ENCODE data around the gene NCF2. TPM values are rescaled to one million over a fixed set of nuclear protein-coding genes. Genes with fewer than 3 reads are reported as not detected.

Gene NCF2
- total and polyA plus RNA-seq, 4 donors, result 1.2 to 15.1 (median 7.5) TPM

DNA sequence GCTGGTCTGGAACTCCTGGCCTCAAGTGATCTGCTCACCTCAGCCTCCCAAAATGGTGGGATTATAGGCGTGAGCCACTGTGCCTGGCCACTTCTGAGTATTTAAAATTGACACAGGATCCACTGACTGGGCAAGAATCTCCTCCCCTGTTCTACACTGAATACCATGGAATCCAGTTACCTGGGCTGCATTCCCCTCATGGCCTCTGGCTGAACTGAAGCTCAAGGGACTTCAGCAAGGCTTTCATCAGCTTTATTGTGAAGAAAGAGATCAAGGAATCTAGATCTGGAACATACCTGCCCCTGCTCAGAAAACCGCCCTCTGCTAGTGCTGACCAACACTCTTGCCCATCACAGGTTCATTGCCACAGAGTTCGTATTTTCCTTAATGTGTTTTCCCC, 20.5 kb downstream of the NCF2 start:
- WGBS, result 96% methylated on average over 3 of the region's 3 CpGs
- H3K4me3 ChIP-seq (ENCODE audit: low read depth in 1 of 3, low read length in 3 of 3), result no peak overlapping the region

GRCh38 chr1:183569141-183569540, 21.1 kb downstream of the NCF2 start:
- Histone ChIP-seq H3K36me3 (ENCODE audit: control insufficient read depth in 4 of 4, insufficient read depth in 3 of 4, low read depth in 1 of 4, low read length in 3 of 4) (no peaks in the 10 kb centered on the region), H3K4me3 (ENCODE audit: low read depth in 1 of 3, low read length in 3 of 3) (no peak overlapping the region), H3K27me3 (ENCODE audit: control insufficient read depth in 4 of 4, insufficient read depth in 4 of 4, low read length in 3 of 4) (no peaks in the 10 kb centered on the region), H3K27ac (ENCODE audit: low read depth in 1 of 2, low read length in 2 of 2) (no peak overlapping the region), H3K4me1 (ENCODE audit: control insufficient read depth in 4 of 4, insufficient read depth in 4 of 4, low read length in 3 of 4) (no peaks in the 10 kb centered on the region), H3K9ac (ENCODE audit: low read depth in 1 of 2, low read length in 2 of 2) (no peak overlapping the region), H3K9me3 (ENCODE audit: control insufficient read depth in 4 of 4, low read length in 3 of 4) (no peaks in the 10 kb centered on the region)
- 79% methylated on average over 4 of the region's 4 CpGs for WGBS
- no peak for DNase-seq (ENCODE audit: low spot score)
- no peak for TF ChIP-seq TAF1 (conservative IDR thresholded peaks at IDR 0.05)
- TF ChIP-seq YY1 (IDR thresholded peaks at IDR 0.05), result no peak
- no peak for TF ChIP-seq FOXA2 (IDR thresholded peaks at IDR 0.05)
- TF ChIP-seq RAD21 (IDR thresholded peaks at IDR 0.05), result no peak
- TF ChIP-seq HNF4G (IDR thresholded peaks at IDR 0.05), result no peak

More for the DNA sequence above, 20.5 kb downstream of the NCF2 start:
- TF ChIP-seq NR2F2 (IDR thresholded peaks at IDR 0.05), result no peak
- no peak for DNase-seq (ENCODE audit: low spot score)
- H3K9me3 ChIP-seq (ENCODE audit: control insufficient read depth in 4 of 4, low read length in 3 of 4), result no peaks in the 10 kb centered on the region
- H3K27me3 ChIP-seq (ENCODE audit: control insufficient read depth in 4 of 4, insufficient read depth in 4 of 4, low read length in 3 of 4), result no peaks in the 10 kb centered on the region
- H3K9ac ChIP-seq (ENCODE audit: low read depth in 1 of 2, low read length in 2 of 2), result no peak overlapping the region
- H3K4me1 ChIP-seq (ENCODE audit: control insufficient read depth in 4 of 4, insufficient read depth in 4 of 4, low read length in 3 of 4), result no peaks in the 10 kb centered on the region
- H3K27ac ChIP-seq (ENCODE audit: low read depth in 1 of 2, low read length in 2 of 2), result no peak overlapping the region
- H3K36me3 ChIP-seq (ENCODE audit: control insufficient read depth in 4 of 4, insufficient read depth in 3 of 4, low read depth in 1 of 4, low read length in 3 of 4), result no peaks in the 10 kb centered on the region

DNA sequence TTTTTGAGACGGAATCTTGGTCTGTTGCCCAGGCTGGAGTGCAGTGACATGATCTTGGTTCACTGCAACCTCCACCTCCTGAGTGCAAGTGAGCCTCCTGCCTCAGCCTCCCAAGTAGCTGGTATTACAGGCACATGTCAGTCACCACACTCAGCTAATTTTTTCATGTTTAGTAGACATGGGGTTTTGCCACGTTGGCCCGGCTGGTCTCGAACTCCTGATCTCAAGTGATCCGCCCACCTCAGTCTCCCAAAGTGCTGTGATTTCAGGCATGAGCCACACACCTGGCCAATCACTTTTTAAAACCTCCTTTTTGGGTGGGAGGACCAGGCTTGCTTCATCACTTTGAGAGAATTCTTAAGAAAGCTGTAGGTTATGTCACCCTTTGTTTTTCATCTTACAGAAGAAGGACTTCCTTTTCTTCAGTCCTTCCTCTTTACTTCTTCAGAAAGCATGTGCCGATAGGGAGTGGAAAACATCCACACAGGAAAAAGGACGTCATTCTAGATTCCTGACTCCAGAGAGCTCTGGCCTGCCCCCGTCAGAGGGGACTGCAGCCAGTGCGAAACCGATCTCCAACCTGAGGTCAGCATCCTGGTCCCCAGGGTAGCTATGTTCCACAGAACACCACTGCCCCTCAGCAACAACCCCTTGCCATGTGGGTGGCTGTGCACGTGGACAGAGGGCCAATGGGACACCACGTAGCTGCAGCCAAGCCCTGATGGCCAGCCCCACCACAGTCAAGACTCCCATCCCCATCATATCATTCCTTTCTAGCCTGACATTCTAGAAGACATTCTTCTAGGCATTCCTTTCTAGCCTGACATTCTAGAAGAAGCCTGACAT, 21.9 kb downstream of the NCF2 start:
- 83% methylated on average over 12 of the region's 12 CpGs for WGBS
- DNase-seq (ENCODE audit: low spot score), result no peak
- TF ChIP-seq GABPA (IDR thresholded peaks at IDR 0.05 in 1 of 2, conservative IDR thresholded peaks at IDR 0.05 in 1 of 2), result no peak
- TF ChIP-seq JUND (IDR thresholded peaks at IDR 0.05), result no peak
- no peak for TF ChIP-seq NR2F2 (IDR thresholded peaks at IDR 0.05)
- no peak for TF ChIP-seq MAX (IDR thresholded peaks at IDR 0.05)
- no peak for TF ChIP-seq EGR1 (IDR thresholded peaks at IDR 0.05; ENCODE audit: low read depth in 2 of 2)
- Histone ChIP-seq H3K9me3 (ENCODE audit: control insufficient read depth in 4 of 4, low read length in 3 of 4) (no peaks in the 10 kb centered on the region), H3K4me1 (ENCODE audit: control insufficient read depth in 4 of 4, insufficient read depth in 4 of 4, low read length in 3 of 4) (no peaks in the 10 kb centered on the region), H3K9ac (ENCODE audit: low read depth in 1 of 2, low read length in 2 of 2) (no peak overlapping the region), H3K27me3 (ENCODE audit: control insufficient read depth in 4 of 4, insufficient read depth in 4 of 4, low read length in 3 of 4) (no peaks in the 10 kb centered on the region), H3K27ac (ENCODE audit: low read depth in 1 of 2, low read length in 2 of 2) (no peak overlapping the region), H3K4me3 (ENCODE audit: low read depth in 1 of 3, low read length in 3 of 3) (no peak overlapping the region), H3K36me3 (ENCODE audit: control insufficient read depth in 4 of 4, insufficient read depth in 3 of 4, low read depth in 1 of 4, low read length in 3 of 4) (no peaks in the 10 kb centered on the region)

GRCh38 chr1:183567584-183567983, 22.7 kb downstream of the NCF2 start:
- Histone ChIP-seq H3K27ac (ENCODE audit: low read depth in 1 of 2, low read length in 2 of 2) (no peak overlapping the region), H3K36me3 (ENCODE audit: control insufficient read depth in 4 of 4, insufficient read depth in 3 of 4, low read depth in 1 of 4, low read length in 3 of 4) (no peaks in the 10 kb centered on the region), H3K27me3 (ENCODE audit: control insufficient read depth in 4 of 4, insufficient read depth in 4 of 4, low read length in 3 of 4) (no peaks in the 10 kb centered on the region), H3K4me3 (ENCODE audit: low read depth in 1 of 3, low read length in 3 of 3) (no peak overlapping the region), H3K9ac (ENCODE audit: low read depth in 1 of 2, low read length in 2 of 2) (no peak overlapping the region), H3K4me1 (ENCODE audit: control insufficient read depth in 4 of 4, insufficient read depth in 4 of 4, low read length in 3 of 4) (no peaks in the 10 kb centered on the region), H3K9me3 (ENCODE audit: control insufficient read depth in 4 of 4, low read length in 3 of 4) (no peaks in the 10 kb centered on the region)
- TF ChIP-seq HNF4G (IDR thresholded peaks at IDR 0.05) (no peak), REST (IDR thresholded peaks at IDR 0.05) (no peak), NR2F2 (IDR thresholded peaks at IDR 0.05) (no peak), CTCF (IDR thresholded peaks at IDR 0.05; ENCODE audit: low read depth, low read length, missing input control) (no peak), FOXA1 (IDR thresholded peaks at IDR 0.05) (no peak), FOXA2 (IDR thresholded peaks at IDR 0.05) (no peak), RXRA (IDR thresholded peaks at IDR 0.05) (no peak), GABPA (IDR thresholded peaks at IDR 0.05 in 1 of 2, conservative IDR thresholded peaks at IDR 0.05 in 1 of 2) (no peak), JUND (IDR thresholded peaks at IDR 0.05) (no peak), EGR1 (IDR thresholded peaks at IDR 0.05; ENCODE audit: low read depth in 2 of 2) (no peak)
- no peak for DNase-seq (ENCODE audit: low spot score)
- WGBS, result 79% methylated on average over 5 of the region's 5 CpGs
